ENCODE results near the gene CYP24A1. TPM values are rescaled to one million over a fixed set of nuclear protein-coding genes. Genes with fewer than 3 reads are reported as not detected.

CYP24A1 gene
- total RNA-seq, 1 donor, result not detected

DNA sequence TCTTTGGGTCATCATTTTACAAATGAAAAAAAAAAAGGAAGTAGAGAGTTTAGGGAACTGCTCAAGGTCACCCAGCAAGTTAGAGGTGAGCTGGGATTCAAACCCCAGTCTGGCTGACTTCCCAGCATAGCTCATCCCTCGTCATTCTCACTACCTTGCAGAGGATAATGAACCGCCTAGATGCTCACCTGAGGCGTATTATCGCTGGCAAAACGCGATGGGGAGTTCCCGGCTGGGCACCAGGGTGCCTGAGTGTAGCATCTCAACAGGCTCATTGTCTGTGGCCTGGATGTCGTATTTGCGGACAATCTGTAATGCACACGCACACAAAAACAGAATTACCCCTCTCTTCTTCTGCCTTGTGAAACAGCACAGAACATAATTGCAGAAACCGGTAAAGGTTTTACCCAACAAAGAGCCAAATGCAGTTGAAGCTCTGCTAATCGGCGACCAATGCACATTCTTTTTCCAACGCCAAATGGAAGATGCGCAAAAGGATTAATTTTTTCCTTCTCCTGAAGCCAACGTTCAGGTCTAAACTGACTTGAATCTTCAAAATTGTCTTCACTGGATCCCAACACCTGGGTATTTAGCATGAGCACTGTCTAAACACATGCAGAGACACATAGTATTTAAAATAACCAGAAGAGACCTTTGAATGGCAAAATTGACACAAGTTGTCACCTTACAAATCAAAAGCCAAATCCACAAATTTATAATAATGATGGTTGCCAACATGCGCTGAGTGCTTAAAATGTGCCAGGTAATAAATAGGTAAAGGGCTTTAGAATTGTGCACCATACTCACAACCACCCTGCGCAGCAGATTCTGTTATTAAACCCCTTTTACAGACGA, 16.6 kb downstream of the CYP24A1 start:
- no peaks in the 10 kb centered on the region for H3K79me2 ChIP-seq (ENCODE audit: insufficient read depth, low read length)
- no peak overlapping the region for H3K4me2 ChIP-seq (ENCODE audit: insufficient read depth, low read length)
- no peaks in the 10 kb centered on the region for H3K36me3 ChIP-seq (ENCODE audit: insufficient read depth, low read length)
- no peak overlapping the region for H2AFZ ChIP-seq (ENCODE audit: low read length)
- H3K9me3 ChIP-seq (ENCODE audit: low read depth, low read length), result no peaks in the 10 kb centered on the region
- no peak overlapping the region for H3K27ac ChIP-seq (ENCODE audit: low read depth, low read length)
- TF ChIP-seq, protein P1, sequence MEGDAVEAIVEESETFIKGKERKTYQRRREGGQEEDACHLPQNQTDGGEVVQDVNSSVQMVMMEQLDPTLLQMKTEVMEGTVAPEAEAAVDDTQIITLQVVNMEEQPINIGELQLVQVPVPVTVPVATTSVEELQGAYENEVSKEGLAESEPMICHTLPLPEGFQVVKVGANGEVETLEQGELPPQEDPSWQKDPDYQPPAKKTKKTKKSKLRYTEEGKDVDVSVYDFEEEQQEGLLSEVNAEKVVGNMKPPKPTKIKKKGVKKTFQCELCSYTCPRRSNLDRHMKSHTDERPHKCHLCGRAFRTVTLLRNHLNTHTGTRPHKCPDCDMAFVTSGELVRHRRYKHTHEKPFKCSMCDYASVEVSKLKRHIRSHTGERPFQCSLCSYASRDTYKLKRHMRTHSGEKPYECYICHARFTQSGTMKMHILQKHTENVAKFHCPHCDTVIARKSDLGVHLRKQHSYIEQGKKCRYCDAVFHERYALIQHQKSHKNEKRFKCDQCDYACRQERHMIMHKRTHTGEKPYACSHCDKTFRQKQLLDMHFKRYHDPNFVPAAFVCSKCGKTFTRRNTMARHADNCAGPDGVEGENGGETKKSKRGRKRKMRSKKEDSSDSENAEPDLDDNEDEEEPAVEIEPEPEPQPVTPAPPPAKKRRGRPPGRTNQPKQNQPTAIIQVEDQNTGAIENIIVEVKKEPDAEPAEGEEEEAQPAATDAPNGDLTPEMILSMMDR (IDR thresholded peaks at IDR 0.05; ENCODE audit: extremely low read depth, low read depth, low read length), result no peak
- H4K20me1 ChIP-seq (ENCODE audit: insufficient read depth, low read length), result no peaks in the 10 kb centered on the region
- peaks cover 4% of the 10 kb centered on the region for H3K4me1 ChIP-seq (ENCODE audit: insufficient read depth, low read length)
- DNase-seq (ENCODE audit: insufficient read length, low spot score, missing footprints), result no peak
- no peak overlapping the region for H3K4me3 ChIP-seq (ENCODE audit: insufficient read depth, low read length)
- H3K27me3 ChIP-seq (ENCODE audit: insufficient read depth, low read length), result peaks cover 22% of the 10 kb centered on the region

GRCh38 chr20:54156522-54156921, 17.3 kb downstream of the CYP24A1 start:
- peaks cover 4% of the 10 kb centered on the region for H3K4me1 ChIP-seq (ENCODE audit: insufficient read depth, low read length)
- H3K9me3 ChIP-seq (ENCODE audit: low read depth, low read length), result no peaks in the 10 kb centered on the region
- TF ChIP-seq, protein P1 (IDR thresholded peaks at IDR 0.05; ENCODE audit: extremely low read depth, low read depth, low read length), result no peak
- no peak for DNase-seq (ENCODE audit: insufficient read length, low spot score, missing footprints)
- H3K4me3 ChIP-seq (ENCODE audit: insufficient read depth, low read length), result no peak overlapping the region
- peaks cover 21% of the 10 kb centered on the region for H3K27me3 ChIP-seq (ENCODE audit: insufficient read depth, low read length)
- H2AFZ ChIP-seq (ENCODE audit: low read length), result no peak overlapping the region
- no peaks in the 10 kb centered on the region for H4K20me1 ChIP-seq (ENCODE audit: insufficient read depth, low read length)
- H3K36me3 ChIP-seq (ENCODE audit: insufficient read depth, low read length), result no peaks in the 10 kb centered on the region
- H3K27ac ChIP-seq (ENCODE audit: low read depth, low read length), result no peak overlapping the region
- H3K4me2 ChIP-seq (ENCODE audit: insufficient read depth, low read length), result no peak overlapping the region
- no peaks in the 10 kb centered on the region for H3K79me2 ChIP-seq (ENCODE audit: insufficient read depth, low read length)

DNA sequence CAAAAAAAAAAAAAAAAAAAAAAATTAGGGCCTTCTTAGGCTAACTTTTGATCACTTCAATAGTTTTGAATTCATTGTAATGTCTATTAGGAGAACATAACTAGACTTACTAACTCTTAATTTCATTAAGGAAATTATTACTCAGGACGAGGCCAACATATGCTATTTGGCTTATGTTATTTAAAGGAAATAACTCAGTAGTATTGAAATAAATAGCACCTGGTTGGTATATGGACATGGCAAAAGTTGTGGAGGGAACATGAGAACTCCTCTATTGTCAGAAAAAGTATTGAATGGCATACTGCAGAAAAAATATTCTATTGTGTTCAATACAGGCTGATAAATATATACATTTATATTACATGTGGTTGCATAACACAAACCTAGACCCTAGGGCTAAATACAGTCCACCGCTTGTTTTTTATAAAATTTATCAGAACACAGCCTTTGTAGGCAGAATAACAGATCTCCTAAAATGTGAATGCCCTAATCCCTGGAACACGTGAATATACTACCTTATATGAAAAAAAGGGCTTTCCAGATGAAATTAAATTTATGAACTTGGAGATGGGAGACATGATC, 18.0 kb downstream of the CYP24A1 start:
- Histone ChIP-seq H3K9me3 (ENCODE audit: low read depth, low read length) (no peaks in the 10 kb centered on the region), H3K4me3 (ENCODE audit: insufficient read depth, low read length) (no peak overlapping the region), H3K27ac (ENCODE audit: low read depth, low read length) (no peak overlapping the region), H3K79me2 (ENCODE audit: insufficient read depth, low read length) (no peaks in the 10 kb centered on the region), H3K27me3 (ENCODE audit: insufficient read depth, low read length) (peaks cover 14% of the 10 kb centered on the region), H3K4me2 (ENCODE audit: insufficient read depth, low read length) (no peak overlapping the region), H4K20me1 (ENCODE audit: insufficient read depth, low read length) (no peaks in the 10 kb centered on the region), H3K36me3 (ENCODE audit: insufficient read depth, low read length) (no peaks in the 10 kb centered on the region), H2AFZ (ENCODE audit: low read length) (no peak overlapping the region), H3K4me1 (ENCODE audit: insufficient read depth, low read length) (peaks cover 4% of the 10 kb centered on the region)
- TF ChIP-seq, protein P1 (IDR thresholded peaks at IDR 0.05; ENCODE audit: extremely low read depth, low read depth, low read length), result no peak
- no peak for DNase-seq (ENCODE audit: insufficient read length, low spot score, missing footprints)

DNA sequence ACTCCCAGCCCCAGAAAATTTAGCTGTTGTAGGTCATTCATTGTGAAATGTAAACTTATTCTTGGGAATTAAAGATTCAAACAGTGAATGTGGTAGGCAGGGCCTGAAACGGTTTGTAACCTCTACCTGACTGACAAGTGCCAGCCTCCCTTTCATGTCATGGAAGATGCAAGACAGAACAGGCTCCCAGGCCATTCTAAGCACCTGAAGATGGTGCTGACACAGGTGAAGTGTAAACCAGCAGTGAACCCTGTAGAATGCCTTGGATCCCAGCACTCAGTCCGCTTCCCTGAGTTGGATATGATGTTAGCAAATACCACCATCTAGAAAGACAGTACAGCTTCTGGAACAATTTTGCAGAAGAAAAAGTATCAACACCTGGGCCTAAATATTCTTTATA, 19.3 kb downstream of the CYP24A1 start:
- Histone ChIP-seq H2AFZ (ENCODE audit: low read length) (no peak overlapping the region), H3K9me3 (ENCODE audit: low read depth, low read length) (no peaks in the 10 kb centered on the region), H3K4me3 (ENCODE audit: insufficient read depth, low read length) (no peak overlapping the region), H3K4me2 (ENCODE audit: insufficient read depth, low read length) (no peak overlapping the region), H3K27ac (ENCODE audit: low read depth, low read length) (no peak overlapping the region), H4K20me1 (ENCODE audit: insufficient read depth, low read length) (no peaks in the 10 kb centered on the region), H3K36me3 (ENCODE audit: insufficient read depth, low read length) (no peaks in the 10 kb centered on the region), H3K79me2 (ENCODE audit: insufficient read depth, low read length) (no peaks in the 10 kb centered on the region), H3K27me3 (ENCODE audit: insufficient read depth, low read length) (peaks cover 11% of the 10 kb centered on the region), H3K4me1 (ENCODE audit: insufficient read depth, low read length) (peaks cover 4% of the 10 kb centered on the region)
- TF ChIP-seq, protein P1 (IDR thresholded peaks at IDR 0.05; ENCODE audit: extremely low read depth, low read depth, low read length), result no peak
- DNase-seq (ENCODE audit: insufficient read length, low spot score, missing footprints), result no peak
